PFSK-1 (cell line): Measurements from ENCODE around the gene DKKL1.

Source experiments
- POLR2AphosphoS5 ChIP-seq: IDR thresholded peaks from 2 replicates; pipeline ENCODE4 v1.6.1; 2012; ENCODE audit warnings: low read depth, mild to moderate bottlenecking, control low read depth, low read length, moderate library complexity
- TF ChIP-seq, protein P1 (sequence below), 2 experiments: IDR thresholded peaks; 2 replicates each; pipeline versions ENCODE4 v1.6.1 to v1.8.0; 2011 to 2012; ENCODE audit warnings: low read depth in 2 of 2, low read length in 2 of 2, control low read depth in 1 of 2, inconsistent platforms in 1 of 2, mild to moderate bottlenecking in 1 of 2, moderate library complexity in 1 of 2; ENCODE audit not compliant: insufficient read depth in 1 of 2

DNA sequence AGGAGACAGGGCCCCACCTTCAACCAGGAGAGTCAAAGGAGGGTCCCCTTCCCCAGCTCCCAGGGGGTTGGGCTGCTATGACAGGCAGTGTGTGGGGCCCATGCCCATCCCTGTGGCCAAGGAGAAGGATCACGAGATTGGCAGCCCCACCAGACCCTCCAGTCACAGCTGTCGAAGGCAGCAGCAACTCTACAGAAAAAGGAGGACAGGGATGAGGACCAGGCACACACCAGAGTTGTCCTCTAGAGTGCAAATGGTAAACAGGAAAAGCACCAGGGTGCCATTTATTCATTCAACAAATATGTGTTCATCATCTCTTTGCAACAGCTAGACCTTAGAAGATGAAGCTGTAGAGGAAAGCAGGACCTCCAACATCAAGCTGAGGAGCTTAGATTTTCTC is 55.5 kb downstream of the DKKL1 start:
- TF ChIP-seq, protein P1, sequence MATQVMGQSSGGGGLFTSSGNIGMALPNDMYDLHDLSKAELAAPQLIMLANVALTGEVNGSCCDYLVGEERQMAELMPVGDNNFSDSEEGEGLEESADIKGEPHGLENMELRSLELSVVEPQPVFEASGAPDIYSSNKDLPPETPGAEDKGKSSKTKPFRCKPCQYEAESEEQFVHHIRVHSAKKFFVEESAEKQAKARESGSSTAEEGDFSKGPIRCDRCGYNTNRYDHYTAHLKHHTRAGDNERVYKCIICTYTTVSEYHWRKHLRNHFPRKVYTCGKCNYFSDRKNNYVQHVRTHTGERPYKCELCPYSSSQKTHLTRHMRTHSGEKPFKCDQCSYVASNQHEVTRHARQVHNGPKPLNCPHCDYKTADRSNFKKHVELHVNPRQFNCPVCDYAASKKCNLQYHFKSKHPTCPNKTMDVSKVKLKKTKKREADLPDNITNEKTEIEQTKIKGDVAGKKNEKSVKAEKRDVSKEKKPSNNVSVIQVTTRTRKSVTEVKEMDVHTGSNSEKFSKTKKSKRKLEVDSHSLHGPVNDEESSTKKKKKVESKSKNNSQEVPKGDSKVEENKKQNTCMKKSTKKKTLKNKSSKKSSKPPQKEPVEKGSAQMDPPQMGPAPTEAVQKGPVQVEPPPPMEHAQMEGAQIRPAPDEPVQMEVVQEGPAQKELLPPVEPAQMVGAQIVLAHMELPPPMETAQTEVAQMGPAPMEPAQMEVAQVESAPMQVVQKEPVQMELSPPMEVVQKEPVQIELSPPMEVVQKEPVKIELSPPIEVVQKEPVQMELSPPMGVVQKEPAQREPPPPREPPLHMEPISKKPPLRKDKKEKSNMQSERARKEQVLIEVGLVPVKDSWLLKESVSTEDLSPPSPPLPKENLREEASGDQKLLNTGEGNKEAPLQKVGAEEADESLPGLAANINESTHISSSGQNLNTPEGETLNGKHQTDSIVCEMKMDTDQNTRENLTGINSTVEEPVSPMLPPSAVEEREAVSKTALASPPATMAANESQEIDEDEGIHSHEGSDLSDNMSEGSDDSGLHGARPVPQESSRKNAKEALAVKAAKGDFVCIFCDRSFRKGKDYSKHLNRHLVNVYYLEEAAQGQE (IDR thresholded peaks at IDR 0.05; ENCODE audit: insufficient read depth in 1 of 2, low read depth in 2 of 2, low read length in 2 of 2), result no peak
- no peak for TF ChIP-seq POLR2AphosphoS5
